ENCODE results near the gene ATP5MK.

The ATP5MK gene

GRCh38 chr10:103396067-103396788 is at the start of gene ATP5MK, which contains the start of gene PDCD11:
TSS of gene ATP5MK (minus strand) at chr10:103396475. CDS start at chr10:103392457, 4,018 bp downstream.
TSS of gene PDCD11 (plus strand) at chr10:103396626. CDS start at chr10:103398427, 1,801 bp downstream.
- TF ChIP-seq CTCF (IDR thresholded peaks at IDR 0.05; ENCODE audit: extremely low read depth, missing control alignments), result no peak

GRCh38 chr10:103445366-103445765 is 49.1 kb upstream of the ATP5MK start:
- no peak for DNase-seq (ENCODE audit: low spot score)
- no peak for TF ChIP-seq CTCF (IDR thresholded peaks at IDR 0.05; ENCODE audit: extremely low read depth, missing control alignments)

More at GRCh38 chr10:103396067-103396788, at the start of gene ATP5MK, which contains the start of gene PDCD11:
- peak; percentile 92 for DNase-seq (ENCODE audit: low spot score)

DNA sequence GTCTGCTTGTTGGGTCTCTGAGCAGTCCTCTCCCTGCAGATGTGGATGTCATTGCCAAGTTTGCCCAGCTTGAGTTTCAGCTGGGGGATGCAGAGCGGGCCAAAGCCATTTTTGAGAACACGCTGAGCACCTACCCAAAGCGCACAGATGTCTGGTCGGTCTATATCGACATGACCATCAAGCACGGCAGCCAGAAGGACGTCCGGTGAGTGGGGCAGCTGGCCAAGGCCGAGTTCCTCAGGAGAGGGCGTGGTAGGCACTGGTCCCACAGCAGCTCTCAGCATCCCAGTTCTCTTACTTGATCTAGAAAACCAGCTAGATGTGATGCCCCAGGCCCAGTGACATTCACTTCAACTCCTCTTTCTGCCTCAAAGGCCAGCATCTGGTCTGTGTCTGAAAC is 48.2 kb upstream of the ATP5MK start:
- no peak for TF ChIP-seq CTCF (IDR thresholded peaks at IDR 0.05; ENCODE audit: extremely low read depth, missing control alignments)

DNA sequence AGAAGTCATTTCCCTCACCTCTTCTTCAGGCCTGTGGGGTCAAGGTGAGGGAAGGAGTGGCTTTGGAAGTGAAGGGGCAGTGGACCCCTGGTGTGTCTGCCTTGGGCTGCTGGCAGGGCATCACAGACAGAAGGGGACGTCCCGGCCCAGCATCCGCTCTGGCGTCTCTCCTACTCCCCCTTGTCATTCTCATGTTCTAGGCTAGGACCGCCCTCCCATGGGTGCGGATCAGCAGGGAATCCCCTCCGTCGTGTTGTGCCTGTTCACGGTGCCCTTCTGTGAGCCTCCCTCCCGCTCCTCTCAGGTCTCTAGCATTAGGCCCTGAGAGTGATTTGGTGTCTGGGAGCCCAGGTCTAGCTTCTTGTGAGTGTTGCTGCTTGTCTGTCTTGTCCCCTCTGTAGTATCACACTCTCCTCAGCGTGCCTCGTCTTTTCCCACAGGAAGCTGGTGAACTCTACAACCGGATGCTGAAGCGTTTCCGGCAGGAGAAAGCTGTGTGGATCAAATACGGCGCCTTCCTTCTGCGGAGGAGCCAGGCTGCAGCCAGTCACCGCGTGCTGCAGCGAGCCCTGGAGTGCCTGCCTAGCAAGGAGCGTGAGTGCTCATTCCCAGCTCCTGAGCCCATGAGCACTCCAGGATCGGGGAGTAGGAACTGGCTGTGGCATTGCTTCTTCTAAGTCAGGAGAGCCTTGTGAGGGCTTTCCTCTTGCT is 47.4 kb upstream of the ATP5MK start:
- DNase-seq (ENCODE audit: low spot score), result no peak
- no peak for TF ChIP-seq CTCF (IDR thresholded peaks at IDR 0.05; ENCODE audit: extremely low read depth, missing control alignments)

More for the DNA sequence above, 48.2 kb upstream of the ATP5MK start:
- no peak for DNase-seq (ENCODE audit: low spot score)

- no peak for TF ChIP-seq CTCF (IDR thresholded peaks at IDR 0.05; ENCODE audit: extremely low read depth, missing control alignments)
- DNase-seq (ENCODE audit: low spot score), result no peak
These were observed 45.8 kb upstream of the ATP5MK start for GRCh38 chr10:103442031-103442461.

GRCh38 chr10:103441611-103442010 is 45.3 kb upstream of the ATP5MK start:
- DNase-seq (ENCODE audit: low spot score), result no peak
- no peak for TF ChIP-seq CTCF (IDR thresholded peaks at IDR 0.05; ENCODE audit: extremely low read depth, missing control alignments)

DNA sequence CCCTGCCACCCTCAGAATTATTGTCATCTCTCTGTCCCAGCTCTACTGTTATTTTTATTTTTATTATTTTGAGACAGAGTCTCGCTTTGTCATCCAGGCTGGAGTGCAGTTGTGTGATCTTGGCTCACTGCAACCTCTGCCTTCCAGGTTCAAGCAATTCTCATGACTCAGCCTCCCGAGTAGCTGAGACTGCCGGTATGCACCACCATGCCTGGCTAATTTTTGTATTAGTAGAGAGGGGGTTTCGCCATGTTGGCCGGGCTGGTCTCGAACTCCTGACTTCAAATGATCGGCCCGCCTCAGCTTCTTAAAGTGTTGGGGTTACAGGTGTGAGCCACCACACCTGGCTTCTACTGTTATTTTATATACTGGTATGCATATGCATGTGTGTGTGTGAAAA is 44.9 kb upstream of the ATP5MK start:
- no peak for TF ChIP-seq CTCF (IDR thresholded peaks at IDR 0.05; ENCODE audit: extremely low read depth, missing control alignments)
- no peak for DNase-seq (ENCODE audit: low spot score)
